NCI-H1048 (cell line): ENCODE data around the gene SREBF1.
"Not testable (repeated sequence)": the region's sequence is repeated elsewhere in the genome, so short reads cannot be mapped to it uniquely, and the experiment has no call there.

ENCODE experiments used
- DNase-seq: peaks from one replicate; lab custom pipeline; 2025; lab: John Stamatoyannopoulos, UW

SREBF1 gene

DNA sequence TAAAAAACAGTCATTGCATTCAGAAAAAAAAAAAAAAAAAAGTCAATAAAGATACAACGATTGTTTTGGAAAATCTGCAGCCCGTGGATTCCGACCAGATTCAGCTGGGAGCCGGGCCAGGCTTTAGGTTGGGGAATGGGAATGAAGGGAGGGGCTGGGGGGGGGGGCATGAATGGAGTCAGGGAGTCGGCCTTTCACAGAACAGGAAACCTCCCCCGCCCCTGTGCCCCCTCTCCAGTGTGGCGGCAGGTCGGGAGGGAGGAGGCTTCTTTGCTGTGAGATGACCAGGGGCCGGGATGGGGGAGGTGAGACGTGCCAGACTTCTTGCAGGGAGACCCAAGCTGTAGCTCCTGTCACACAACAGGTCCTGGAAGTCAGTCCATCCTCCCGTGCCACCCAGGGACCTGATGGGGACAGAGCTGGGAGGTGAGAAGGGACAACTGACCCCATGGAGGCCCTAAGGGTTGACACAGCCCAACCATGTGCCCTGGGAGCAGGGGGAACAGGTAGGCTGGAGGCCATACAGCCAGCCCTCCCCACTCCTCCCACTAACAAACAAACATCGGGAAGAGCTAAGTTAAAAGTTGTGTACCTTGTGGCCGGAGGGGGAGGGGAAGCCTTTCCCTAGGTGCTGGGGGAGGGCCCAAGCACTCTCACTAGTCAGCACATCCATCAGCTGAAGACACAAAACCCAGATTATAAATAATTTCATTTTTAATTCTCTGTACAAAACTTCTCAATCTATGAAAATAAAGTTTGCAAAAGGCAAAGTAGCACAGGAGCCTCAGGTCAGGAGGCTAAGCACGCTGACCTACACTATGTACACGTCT lies 25.2 kb downstream of the SREBF1 start:
- no peak for DNase-seq

- DNase-seq = no peak
Observed at GRCh38 chr17:17810895-17811248, 25.9 kb downstream of the SREBF1 start.

- no peak for DNase-seq
Observed at GRCh38 chr17:17810084-17810894, 26.5 kb downstream of the SREBF1 start.

GRCh38 chr17:17809531-17810083 lies 27.2 kb downstream of the SREBF1 start:
- no peak for DNase-seq

DNA sequence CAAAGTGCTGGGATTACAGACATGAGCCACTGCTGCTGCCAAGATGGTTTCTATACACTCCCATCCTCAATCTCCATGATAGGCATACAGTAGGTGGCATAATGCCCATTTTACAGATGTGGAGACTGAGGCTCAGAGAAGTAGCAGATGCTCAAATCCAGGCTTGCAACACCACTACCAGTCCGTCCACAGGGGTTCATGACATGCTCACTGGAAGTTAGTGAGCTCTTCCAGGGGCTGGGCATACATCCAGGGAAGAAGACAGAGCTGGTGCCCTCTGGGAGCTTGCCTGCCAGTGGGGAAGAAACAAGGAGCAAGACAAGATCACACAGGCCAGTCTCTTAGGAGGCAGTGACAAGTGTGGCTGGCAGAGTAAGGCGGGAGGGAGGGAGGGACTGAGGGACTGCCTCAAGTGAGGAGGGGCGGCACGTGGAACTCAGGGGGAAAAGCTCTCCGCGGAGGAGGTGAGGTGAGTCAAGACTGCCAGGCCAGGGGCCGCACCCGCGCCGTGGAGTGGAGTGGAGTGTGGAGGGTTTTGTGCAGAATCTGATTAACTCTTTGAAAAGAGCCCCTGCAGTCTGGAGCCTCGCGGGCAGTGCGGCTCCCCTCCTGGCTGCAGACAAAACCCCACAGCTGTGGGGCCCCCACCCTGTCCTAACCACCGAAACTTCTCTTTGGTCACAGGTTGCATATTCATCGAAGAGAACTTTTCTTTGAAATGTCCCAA lies 27.9 kb downstream of the SREBF1 start:
- no peak for DNase-seq

GRCh38 chr17:17808200-17808599 lies 28.6 kb downstream of the SREBF1 start:
- DNase-seq = not testable (repeated sequence)

DNA sequence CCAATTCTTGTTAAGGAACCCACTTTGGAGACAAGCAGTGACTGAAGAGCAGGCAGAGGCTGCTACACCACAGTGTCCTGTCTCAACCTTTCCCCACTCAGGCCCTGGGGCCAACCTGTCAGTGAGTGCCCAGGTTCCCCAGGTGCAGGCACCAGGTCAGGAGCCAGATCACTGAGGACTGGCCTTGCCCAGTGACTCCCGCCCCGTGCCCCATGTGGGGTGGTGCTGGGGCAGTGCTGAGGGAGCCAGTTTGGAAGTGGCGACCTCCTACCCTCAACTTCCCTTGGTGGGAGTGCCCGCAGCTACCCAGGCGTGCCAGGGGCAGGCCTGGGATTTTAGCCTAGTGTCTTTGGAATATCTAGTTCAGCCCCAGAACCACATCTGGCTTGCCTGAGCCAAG lies 29.3 kb downstream of the SREBF1 start:
- DNase-seq = no peak

DNA sequence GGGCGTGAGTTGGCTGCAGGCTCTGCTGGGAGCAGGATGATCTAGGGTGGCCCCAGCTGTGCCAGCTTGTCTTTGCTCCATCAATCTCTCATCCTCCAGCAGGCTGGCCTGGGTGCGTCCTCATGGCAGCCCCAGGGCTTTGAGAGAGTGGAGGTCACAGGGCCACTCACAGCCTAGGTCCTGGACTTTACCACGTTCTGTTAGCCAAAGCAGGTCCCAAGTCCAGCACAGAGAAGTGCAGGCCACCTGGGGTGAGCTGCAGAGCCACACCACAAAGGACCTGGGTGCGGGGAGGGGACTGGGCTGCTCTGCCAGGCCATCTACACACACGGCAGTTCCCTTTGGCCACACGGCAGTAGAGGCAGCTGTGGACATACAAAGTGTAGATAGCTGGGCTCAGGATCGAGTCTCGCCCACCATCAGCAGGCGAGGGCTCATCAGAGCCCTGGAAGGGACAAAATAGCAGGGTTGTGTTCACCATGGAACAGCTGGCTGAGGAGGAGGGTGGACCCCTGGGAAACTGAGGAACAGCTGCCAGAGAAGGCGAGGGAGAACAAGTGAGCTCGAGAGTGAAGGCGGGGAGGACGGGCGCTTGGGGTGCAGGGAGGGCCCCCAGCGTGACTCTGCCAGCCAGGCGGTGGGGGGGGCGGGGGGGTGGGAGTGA lies 30.0 kb downstream of the SREBF1 start:
- no peak for DNase-seq

DNA sequence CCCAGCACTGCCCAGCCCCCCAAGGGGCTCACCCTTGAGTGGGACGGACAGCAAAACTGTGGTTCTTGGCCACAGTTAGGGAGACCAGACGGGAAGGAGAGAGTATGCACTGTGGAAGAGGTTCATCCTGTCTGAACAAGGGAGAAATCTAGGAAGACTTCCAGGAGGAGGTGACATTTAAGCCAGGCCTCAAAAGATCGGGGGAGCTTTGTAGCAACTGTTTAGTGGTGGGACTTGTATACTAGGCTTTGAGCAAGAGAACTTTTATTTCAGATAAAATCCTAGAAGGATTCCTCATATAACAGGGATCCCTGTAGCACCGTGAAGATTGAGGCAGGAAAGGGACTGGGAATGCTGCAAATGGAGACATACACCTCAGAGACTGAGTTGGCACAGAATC lies 30.8 kb downstream of the SREBF1 start:
- no peak for DNase-seq

GRCh38 chr17:17805575-17805974 lies 31.2 kb downstream of the SREBF1 start:
- DNase-seq = no peak

DNA sequence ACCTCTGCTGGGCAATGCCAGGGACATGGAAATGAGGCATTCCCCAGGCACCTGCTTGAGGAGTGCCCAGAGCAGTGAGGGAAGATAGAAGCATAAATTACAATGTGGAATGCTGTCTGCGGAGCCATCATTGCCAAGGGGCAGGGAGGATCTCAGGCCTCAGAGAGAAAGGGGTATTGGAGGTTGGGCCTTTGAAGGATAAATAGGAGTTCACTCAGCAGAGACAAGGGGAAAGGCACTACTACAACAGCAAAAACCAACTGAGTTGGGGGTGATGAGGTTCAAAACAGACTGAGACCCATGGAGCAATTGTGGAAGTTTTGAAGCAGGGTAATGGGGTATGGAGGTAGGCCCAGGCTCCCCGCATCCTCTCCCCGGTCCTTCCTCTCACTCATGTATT lies 32.8 kb downstream of the SREBF1 start:
- DNase-seq = no peak

GRCh38 chr17:17801800-17802481 lies 34.8 kb downstream of the SREBF1 start:
- no peak for DNase-seq

DNA sequence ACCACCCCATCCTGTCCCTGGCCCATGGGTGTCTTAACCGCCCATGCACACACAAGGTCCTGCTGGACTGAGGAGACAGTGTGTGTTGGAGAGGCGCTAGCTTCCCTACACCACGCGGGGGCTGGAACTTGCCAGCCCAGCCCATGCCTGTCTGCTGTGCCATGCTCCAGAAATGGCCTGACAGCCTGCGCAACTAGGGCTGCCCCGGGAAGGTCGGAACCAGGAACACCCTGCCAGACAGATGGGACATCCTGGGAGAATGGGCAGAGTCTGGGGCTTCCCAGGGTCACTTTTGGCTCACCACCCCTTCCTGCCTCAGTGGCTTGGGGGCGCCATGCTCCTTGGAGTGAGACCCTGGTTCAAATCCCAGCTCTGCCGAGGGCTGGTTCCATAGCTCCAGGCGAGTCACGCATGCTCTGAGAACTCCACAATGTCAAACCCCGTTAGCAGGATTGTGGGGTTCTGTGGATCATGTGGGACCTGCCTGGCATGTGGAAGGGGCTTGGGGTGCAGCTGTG lies 36.2 kb downstream of the SREBF1 start:
- DNase-seq = no peak

- no peak for DNase-seq
Observed at GRCh38 chr17:17798573-17799255, 38.1 kb downstream of the SREBF1 start.

DNA sequence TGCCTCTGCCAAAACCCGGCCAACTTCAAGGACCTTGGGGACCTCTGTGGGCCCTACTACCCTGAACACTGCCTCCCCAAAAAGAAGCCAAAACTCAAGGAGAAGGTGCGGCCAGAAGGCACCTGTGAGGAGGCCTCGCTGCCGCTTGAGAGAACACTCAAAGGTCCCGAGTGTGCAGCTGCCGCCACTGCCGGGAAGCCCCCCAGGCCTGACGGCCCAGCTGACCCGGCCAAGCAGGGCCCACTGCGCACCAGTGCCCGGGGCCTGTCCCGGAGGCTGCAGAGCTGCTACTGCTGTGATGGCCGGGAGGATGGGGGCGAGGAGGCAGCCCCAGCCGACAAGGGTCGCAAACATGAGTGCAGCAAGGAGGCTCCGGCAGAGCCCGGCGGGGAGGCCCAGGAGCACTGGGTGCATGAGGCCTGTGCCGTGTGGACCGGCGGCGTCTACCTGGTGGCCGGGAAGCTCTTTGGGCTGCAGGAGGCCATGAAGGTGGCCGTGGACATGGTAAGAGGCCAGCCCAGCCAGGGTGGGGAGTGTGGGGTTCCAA lies 38.7 kb downstream of the SREBF1 start:
- no peak for DNase-seq

- no peak for DNase-seq
Observed at GRCh38 chr17:17797119-17797809, 39.5 kb downstream of the SREBF1 start.

DNA sequence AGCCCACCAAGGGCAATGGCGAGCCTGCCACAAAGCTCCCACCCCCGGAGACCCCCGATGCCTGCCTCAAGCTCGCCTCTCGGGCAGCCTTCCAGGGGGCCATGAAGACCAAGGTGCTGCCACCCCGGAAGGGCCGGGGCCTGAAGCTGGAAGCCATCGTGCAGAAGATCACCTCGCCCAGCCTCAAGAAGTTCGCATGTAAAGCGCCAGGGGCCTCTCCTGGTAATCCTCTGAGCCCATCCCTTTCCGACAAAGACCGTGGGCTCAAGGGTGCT lies 40.1 kb downstream of the SREBF1 start:
- DNase-seq = no peak

DNA sequence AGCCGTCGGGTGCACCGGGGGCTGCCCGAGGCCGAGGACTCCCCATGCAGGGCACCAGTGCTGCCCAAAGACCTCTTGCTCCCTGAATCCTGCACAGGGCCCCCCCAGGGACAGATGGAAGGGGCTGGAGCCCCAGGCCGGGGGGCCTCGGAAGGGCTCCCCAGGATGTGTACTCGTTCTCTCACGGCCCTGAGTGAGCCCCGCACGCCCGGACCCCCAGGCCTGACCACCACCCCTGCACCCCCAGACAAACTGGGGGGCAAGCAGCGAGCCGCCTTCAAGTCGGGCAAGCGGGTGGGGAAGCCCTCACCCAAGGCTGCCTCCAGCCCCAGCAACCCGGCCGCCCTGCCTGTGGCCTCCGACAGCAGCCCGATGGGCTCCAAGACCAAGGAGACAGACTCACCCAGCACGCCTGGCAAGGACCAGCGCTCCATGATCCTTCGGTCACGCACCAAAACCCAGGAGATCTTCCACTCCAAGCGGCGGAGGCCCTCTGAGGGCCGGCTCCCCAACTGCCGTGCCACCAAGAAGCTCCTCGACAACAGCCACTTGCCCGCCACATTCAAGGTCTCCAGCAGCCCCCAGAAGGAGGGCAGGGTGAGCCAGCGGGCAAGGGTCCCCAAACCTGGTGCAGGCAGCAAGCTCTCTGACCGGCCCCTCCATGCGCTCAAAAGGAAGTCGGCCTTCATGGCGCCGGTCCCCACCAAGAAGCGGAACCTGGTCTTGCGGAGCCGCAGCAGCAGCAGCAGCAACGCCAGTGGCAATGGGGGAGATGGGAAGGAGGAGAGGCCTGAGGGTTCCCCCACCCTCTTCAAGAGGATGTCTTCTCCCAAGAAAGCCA lies 40.6 kb downstream of the SREBF1 start:
- no peak for DNase-seq

GRCh38 chr17:17795296-17795695 lies 41.5 kb downstream of the SREBF1 start:
- no peak for DNase-seq
